ENCODE measurements around the gene EFCC1. TPM values are rescaled to one million over a fixed set of nuclear protein-coding genes. Genes with fewer than 3 reads are reported as not detected.

The EFCC1 gene
- total and polyA plus RNA-seq, 2 of the 8 experiments (the other 6 are each of a cell fraction or from before 2014, with no cell fraction given) = 0.14 to 0.37 TPM

DNA sequence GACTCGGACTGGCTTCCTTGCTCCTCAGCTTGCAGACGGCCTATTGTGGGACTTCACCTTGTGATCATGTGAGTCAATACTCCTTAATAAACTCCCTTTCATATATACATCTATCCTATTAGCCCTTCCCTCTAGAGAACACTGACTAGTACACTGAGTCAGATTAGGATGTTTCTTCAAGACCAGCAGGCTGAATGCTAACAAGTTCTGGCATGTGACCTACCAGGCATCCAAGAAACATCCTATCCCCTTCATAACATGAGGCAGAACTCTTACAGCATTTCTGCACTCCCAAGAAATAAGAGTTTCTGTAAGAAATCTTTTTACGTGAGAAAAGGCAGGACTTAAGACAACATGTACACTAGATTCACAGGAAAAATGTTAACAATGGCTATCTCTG lies 16.5 kb upstream of the EFCC1 start:
- Histone ChIP-seq H2BK20ac (ENCODE audit: low read length) (no peak overlapping the region), H2BK5ac (ENCODE audit: low read depth, low read length) (no peak overlapping the region), H3K9ac (replicated peaks in 1 of 4; ENCODE audit: extremely low read depth in 1 of 4, low read depth in 3 of 4, low read length in 3 of 4) (no peak overlapping the region), H4K5ac (ENCODE audit: insufficient read length, low read depth, low read length) (no peak overlapping the region), H3K4ac (replicated peaks; ENCODE audit: insufficient read length, low read depth, low read length) (no peak overlapping the region), H3K4me1 (replicated peaks in 1 of 4; ENCODE audit: control insufficient read depth in 3 of 4, insufficient read depth in 4 of 4, low read length in 3 of 4) (peaks cover 0 to 2% (median 0%) of the 10 kb centered on the region in 4 experiments; a peak in 3 of 7 replicates), H4K20me1 (replicated peaks in 1 of 2; ENCODE audit: control insufficient read depth in 1 of 2, insufficient read depth in 2 of 2, low read length in 2 of 2) (no peaks in the 10 kb centered on the region), H2BK120ac (replicated peaks; ENCODE audit: low read depth, low read length) (no peak overlapping the region), H2AFZ (ENCODE audit: low read length) (no peak overlapping the region), H3K79me1 (ENCODE audit: low read depth, low read length) (no peaks in the 10 kb centered on the region), H2BK15ac (ENCODE audit: low read length) (no peak overlapping the region), H3K23me2 (ENCODE audit: low read depth, low read length) (no peaks in the 10 kb centered on the region), H4K91ac (replicated peaks; ENCODE audit: insufficient read length, low read length) (no peak overlapping the region), H3K18ac (ENCODE audit: extremely low read depth, low read length) (no peak overlapping the region), H3K79me2 (ENCODE audit: control insufficient read depth in 1 of 2, insufficient read depth in 2 of 2, low read length in 2 of 2) (no peaks in the 10 kb centered on the region), H3K36me3 (ENCODE audit: control insufficient read depth in 2 of 4, insufficient read depth in 4 of 4, low read length in 3 of 4) (no peaks in the 10 kb centered on the region), H2AK5ac (ENCODE audit: low read depth, low read length) (no peak overlapping the region), H3K14ac (ENCODE audit: insufficient read length) (no peak overlapping the region), H4K8ac (ENCODE audit: extremely low read depth, insufficient read depth, low read length) (no peak overlapping the region), H3K23ac (ENCODE audit: insufficient read length) (no peak overlapping the region), H3K9me3 (ENCODE audit: insufficient read depth in 2 of 2, low read depth in 1 of 2, low read length in 1 of 2) (no peaks in the 10 kb centered on the region), H3K4me2 (ENCODE audit: insufficient read depth in 1 of 2, low read depth in 2 of 2, low read length in 2 of 2) (no peak overlapping the region), H3K4me3 (ENCODE audit: extremely low read depth in 1 of 4, insufficient read depth in 2 of 4, low read depth in 3 of 4, low read length in 4 of 4) (no peak overlapping the region), H3K27me3 (replicated peaks in 1 of 4; ENCODE audit: control insufficient read depth in 3 of 4, extremely low read depth in 1 of 4, insufficient read depth in 3 of 4, low read length in 3 of 4) (no peaks in the 10 kb centered on the region; a peak in 1 of 7 replicates), H3K27ac (ENCODE audit: low read depth, low read length) (no peak overlapping the region), H2BK12ac (ENCODE audit: low read depth, low read length) (no peak overlapping the region), H3K56ac (replicated peaks; ENCODE audit: insufficient read length, low read depth, low read length) (no peak overlapping the region)
- FAIRE-seq (no peak), DNase-seq (ENCODE audit: low read depth in 1 of 2, low spot score in 2 of 2) (no peak)
- 93% methylated on average over 3 of the region's 3 CpGs; no CpG with 5 or more reads in 1 of the 2 experiments for WGBS, 2 experiments (ENCODE audit: extremely low coverage in 1 of 2, insufficient coverage in 1 of 2, insufficient read length in 1 of 2, insufficient replicate concordance in 2 of 2, low coverage in 1 of 2, low lambda C conversion rate in 2 of 2, missing lambda C conversion rate in 1 of 2)
- ChIA-PET CTCF (ENCODE audit: partially characterized antibody) (interaction anchor here (0.8 to 6.8 kb wide), 3 partner anchors 14 to 28 kb away, joined by 3 to 51 read pairs (median 3); no protein-coding TSS in a partner anchor), POLR2A (ENCODE audit: partially characterized antibody) (interaction anchor here (1.4 kb wide), 1 partner anchor 9 kb away, joined by 4 read pairs; the partner anchor contains the start of gene CFAP92)
- TF ChIP-seq SAP30 (IDR thresholded peaks at IDR 0.05; ENCODE audit: insufficient read depth, insufficient replicate concordance, low read length) (no peak), CREB1 (IDR thresholded peaks at IDR 0.05) (no peak), HDAC6 (IDR thresholded peaks at IDR 0.05; ENCODE audit: low read depth, low read length) (no peak), RNF2 (IDR thresholded peaks at IDR 0.05; ENCODE audit: borderline replicate concordance, low read depth, low read length, missing control alignments, poor library complexity, severe bottlenecking) (no peak), TAF7 (optimal IDR thresholded peaks at IDR 0.05; ENCODE audit: borderline replicate concordance, low read depth, low read length) (no peak), CBX5 (IDR thresholded peaks at IDR 0.05; ENCODE audit: low read depth, low read length) (no peak)
- TF ChIP-seq, protein P1, sequence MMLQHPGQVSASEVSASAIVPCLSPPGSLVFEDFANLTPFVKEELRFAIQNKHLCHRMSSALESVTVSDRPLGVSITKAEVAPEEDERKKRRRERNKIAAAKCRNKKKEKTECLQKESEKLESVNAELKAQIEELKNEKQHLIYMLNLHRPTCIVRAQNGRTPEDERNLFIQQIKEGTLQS (IDR thresholded peaks at IDR 0.05; ENCODE audit: insufficient read depth, low read depth, low read length) = no peak
